H7 (cell line): Measurements from ENCODE around the gene RAB11FIP2. TPM values are rescaled to one million over a fixed set of nuclear protein-coding genes. Genes with fewer than 3 reads are reported as not detected.

Experiments used
- DNase-seq: peaks from one replicate; pipeline ENCODE4 v3.0.0; 2012
- H3K27me3 ChIP-seq: 2 replicates; pipeline ENCODE4 v1.6.0; 2011; ENCODE audit warnings: mild to moderate bottlenecking, low read length; ENCODE audit not compliant: control insufficient read depth, insufficient read depth
- H3K36me3 ChIP-seq: replicated peaks from 2 replicates; pipeline ENCODE4 v1.5.1; 2011; ENCODE audit warnings: low read length; ENCODE audit not compliant: control insufficient read depth, insufficient read depth
- H3K4me3 ChIP-seq: 2 replicates; pipeline ENCODE4 v1.5.1; 2011; ENCODE audit warnings: low read depth, mild to moderate bottlenecking, control low read depth, low read length, moderate library complexity; ENCODE audit not compliant: insufficient read depth
- total RNA-seq: library from RNA; depleted of rRNA; stranded (reverse); fragments of >200 nt; shearing (Covaris generic); gene quantifications from 2 replicates; pipeline ENCODE4 v1.2.3, GENCODE V29; 2014

RAB11FIP2 gene
- total RNA-seq, 1 experiment from 2014 or later: 9.6 TPM

- H3K27me3 ChIP-seq: no peaks in the 10 kb centered on the region
- H3K36me3 ChIP-seq: no peaks in the 10 kb centered on the region
- H3K4me3 ChIP-seq: no peak overlapping the region
- peak; percentile 41 for DNase-seq
Measured at GRCh38 chr10:118017850-118018249, 28.9 kb downstream of the RAB11FIP2 start.

GRCh38 chr10:118017071-118017740 lies 29.5 kb downstream of the RAB11FIP2 start:
- no peak overlapping the region for H3K4me3 ChIP-seq
- H3K36me3 ChIP-seq: no peaks in the 10 kb centered on the region
- no peaks in the 10 kb centered on the region for H3K27me3 ChIP-seq
- no peak for DNase-seq

GRCh38 chr10:118012952-118013525 lies 33.7 kb downstream of the RAB11FIP2 start:
- Histone ChIP-seq H3K36me3 (no peaks in the 10 kb centered on the region), H3K4me3 (no peak overlapping the region)

GRCh38 chr10:118007773-118008172 lies 39.0 kb downstream of the RAB11FIP2 start:
- Histone ChIP-seq H3K27me3 (no peaks in the 10 kb centered on the region), H3K4me3 (no peak overlapping the region), H3K36me3 (no peaks in the 10 kb centered on the region)
- DNase-seq: no peak

More at GRCh38 chr10:118012952-118013525, 33.7 kb downstream of the RAB11FIP2 start:
- no peaks in the 10 kb centered on the region for H3K27me3 ChIP-seq
- DNase-seq: no peak

GRCh38 chr10:118003126-118003525 lies 43.6 kb downstream of the RAB11FIP2 start:
- H3K36me3 ChIP-seq: no peaks in the 10 kb centered on the region
- no peak for DNase-seq
- H3K4me3 ChIP-seq: no peak overlapping the region
- no peaks in the 10 kb centered on the region for H3K27me3 ChIP-seq

- no peak for DNase-seq
- H3K4me3 ChIP-seq: no peak overlapping the region
- no peaks in the 10 kb centered on the region for H3K36me3 ChIP-seq
- no peaks in the 10 kb centered on the region for H3K27me3 ChIP-seq
Measured at GRCh38 chr10:118002581-118002980, 44.2 kb downstream of the RAB11FIP2 start.

- Histone ChIP-seq H3K36me3 (no peaks in the 10 kb centered on the region), H3K4me3 (no peak overlapping the region), H3K27me3 (no peaks in the 10 kb centered on the region)
- DNase-seq: no peak
Measured at GRCh38 chr10:117997673-117998072, 49.1 kb downstream of the RAB11FIP2 start.

- H3K4me3 ChIP-seq: no peak overlapping the region
Measured at GRCh38 chr10:117996709-117997108, 50.0 kb downstream of the RAB11FIP2 start.

GRCh38 chr10:117994771-117995170 lies 52.0 kb downstream of the RAB11FIP2 start:
- DNase-seq: peak; percentile 17
- Histone ChIP-seq H3K36me3 (no peaks in the 10 kb centered on the region), H3K27me3 (no peaks in the 10 kb centered on the region), H3K4me3 (no peak overlapping the region)

More at GRCh38 chr10:117996709-117997108, 50.0 kb downstream of the RAB11FIP2 start:
- H3K27me3 ChIP-seq: no peaks in the 10 kb centered on the region
- no peaks in the 10 kb centered on the region for H3K36me3 ChIP-seq
- DNase-seq: no peak

- H3K36me3 ChIP-seq: no peaks in the 10 kb centered on the region
- peak; percentile 5 for DNase-seq
- H3K4me3 ChIP-seq: no peak overlapping the region
- no peaks in the 10 kb centered on the region for H3K27me3 ChIP-seq
Measured at GRCh38 chr10:117993166-117993565, 53.6 kb downstream of the RAB11FIP2 start.

GRCh38 chr10:117991701-117992100 lies 55.0 kb downstream of the RAB11FIP2 start:
- H3K36me3 ChIP-seq: no peaks in the 10 kb centered on the region
- no peak overlapping the region for H3K4me3 ChIP-seq
- DNase-seq: no peak
- no peaks in the 10 kb centered on the region for H3K27me3 ChIP-seq

- H3K36me3 ChIP-seq: no peaks in the 10 kb centered on the region
- H3K27me3 ChIP-seq: no peaks in the 10 kb centered on the region
- no peak overlapping the region for H3K4me3 ChIP-seq
- no peak for DNase-seq
Measured at GRCh38 chr10:117989962-117990361, 56.8 kb downstream of the RAB11FIP2 start.

- H3K27me3 ChIP-seq: no peaks in the 10 kb centered on the region
- H3K4me3 ChIP-seq: no peak overlapping the region
- H3K36me3 ChIP-seq: no peaks in the 10 kb centered on the region
- DNase-seq: no peak
Measured at GRCh38 chr10:117988814-117989213, 57.9 kb downstream of the RAB11FIP2 start.

GRCh38 chr10:117987244-117987909 lies 59.4 kb downstream of the RAB11FIP2 start:
- H3K4me3 ChIP-seq: no peak overlapping the region
- H3K27me3 ChIP-seq: no peaks in the 10 kb centered on the region
- H3K36me3 ChIP-seq: no peaks in the 10 kb centered on the region
- no peak for DNase-seq

GRCh38 chr10:117983961-117984360 lies 62.8 kb downstream of the RAB11FIP2 start:
- no peaks in the 10 kb centered on the region for H3K36me3 ChIP-seq
- no peak for DNase-seq
- H3K4me3 ChIP-seq: no peak overlapping the region
- H3K27me3 ChIP-seq: no peaks in the 10 kb centered on the region
